Ishikawa (cell line): ENCODE data around the gene ASIC3.

Experiments
- CEBPB ChIP-seq: IDR thresholded peaks from 2 replicates; pipeline ENCODE4 v1.6.1; 2012
- CREB1 ChIP-seq: IDR thresholded peaks from 2 replicates; pipeline ENCODE4 v1.6.1; 2012; ENCODE audit warnings: low read depth
- EGR1 ChIP-seq: IDR thresholded peaks from 2 replicates; pipeline ENCODE4 v1.6.1; 2012
- EP300 ChIP-seq: IDR thresholded peaks from 2 replicates; pipeline ENCODE4 v1.6.1; 2012; ENCODE audit warnings: borderline replicate concordance
- FOXM1 ChIP-seq: IDR thresholded peaks from 2 replicates; pipeline ENCODE4 v1.6.1; 2012; ENCODE audit warnings: low read depth, borderline replicate concordance
- NFIC ChIP-seq: IDR thresholded peaks from 2 replicates; pipeline ENCODE4 v1.6.1; 2012
- RAD21 ChIP-seq: IDR thresholded peaks from 2 replicates; pipeline ENCODE4 v1.6.1; 2012; ENCODE audit warnings: low read depth
- TAF1 ChIP-seq: IDR thresholded peaks from 2 replicates; pipeline ENCODE4 v1.6.1; 2012; ENCODE audit warnings: low read depth, mild to moderate bottlenecking
- TCF12 ChIP-seq: IDR thresholded peaks from 2 replicates; pipeline ENCODE4 v1.6.1; 2012; ENCODE audit warnings: low read depth
- TEAD4 ChIP-seq: IDR thresholded peaks from 2 replicates; pipeline ENCODE4 v1.6.1; 2012
- USF1 ChIP-seq: IDR thresholded peaks from 2 replicates; pipeline ENCODE4 v1.6.1; 2012
- YY1 ChIP-seq: IDR thresholded peaks from 2 replicates; pipeline ENCODE4 v1.6.1; 2012; ENCODE audit warnings: low read depth
- ZBTB7A ChIP-seq: IDR thresholded peaks from 2 replicates; pipeline ENCODE4 v1.6.1; 2012; ENCODE audit warnings: low read depth
- TF ChIP-seq, protein P1 (sequence below): IDR thresholded peaks from 2 replicates; pipeline ENCODE4 v1.6.1; 2012
- TF ChIP-seq, protein P2 (sequence below): IDR thresholded peaks from 2 replicates; pipeline ENCODE4 v1.6.1; 2012; ENCODE audit warnings: low read depth, mild to moderate bottlenecking

Gene ASIC3

GRCh38 chr7:151057506-151057988 is 9.2 kb downstream of the ASIC3 start, which contains the start of gene CDK5:
Gene CDK5, minus strand, starts transcription at chr7:151057897. Its CDS starts 49 bp downstream, at chr7:151057848.
- no peak; the same call in 1 of the 2 replicates for TF ChIP-seq TAF1
- TF ChIP-seq EGR1: no peak
- TF ChIP-seq FOXM1: no peak
- no peak; the same call in 1 of the 2 replicates for TF ChIP-seq EP300
- no peak for TF ChIP-seq YY1
- no peak for TF ChIP-seq ZBTB7A
- no peak for TF ChIP-seq TCF12
- TF ChIP-seq CREB1: no peak
- TF ChIP-seq, protein P1, sequence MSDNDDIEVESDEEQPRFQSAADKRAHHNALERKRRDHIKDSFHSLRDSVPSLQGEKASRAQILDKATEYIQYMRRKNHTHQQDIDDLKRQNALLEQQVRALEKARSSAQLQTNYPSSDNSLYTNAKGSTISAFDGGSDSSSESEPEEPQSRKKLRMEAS: no peak
- TF ChIP-seq USF1: no peak

GRCh38 chr7:151057989-151058780 is 9.9 kb downstream of the ASIC3 start:
- TF ChIP-seq CREB1 (peak; percentile 28; the same call in 1 of the 2 replicates), TEAD4 (peak; percentile 25), ZBTB7A (peak; percentile 91; the same call in 1 of the 2 replicates), USF1 (peak; percentile 57), YY1 (peak; percentile 66; the same call in 1 of the 2 replicates), CEBPB (no peak), NFIC (peak; percentile 37; the same call in 1 of the 2 replicates), EP300 (no peak; the same call in 1 of the 2 replicates), TAF1 (peak; percentile 48), FOXM1 (no peak), RAD21 (no peak), EGR1 (no peak), TCF12 (peak; percentile 70)
- TF ChIP-seq, protein P1: peak; percentile 49; the same call in 1 of the 2 replicates
- TF ChIP-seq, protein P2, sequence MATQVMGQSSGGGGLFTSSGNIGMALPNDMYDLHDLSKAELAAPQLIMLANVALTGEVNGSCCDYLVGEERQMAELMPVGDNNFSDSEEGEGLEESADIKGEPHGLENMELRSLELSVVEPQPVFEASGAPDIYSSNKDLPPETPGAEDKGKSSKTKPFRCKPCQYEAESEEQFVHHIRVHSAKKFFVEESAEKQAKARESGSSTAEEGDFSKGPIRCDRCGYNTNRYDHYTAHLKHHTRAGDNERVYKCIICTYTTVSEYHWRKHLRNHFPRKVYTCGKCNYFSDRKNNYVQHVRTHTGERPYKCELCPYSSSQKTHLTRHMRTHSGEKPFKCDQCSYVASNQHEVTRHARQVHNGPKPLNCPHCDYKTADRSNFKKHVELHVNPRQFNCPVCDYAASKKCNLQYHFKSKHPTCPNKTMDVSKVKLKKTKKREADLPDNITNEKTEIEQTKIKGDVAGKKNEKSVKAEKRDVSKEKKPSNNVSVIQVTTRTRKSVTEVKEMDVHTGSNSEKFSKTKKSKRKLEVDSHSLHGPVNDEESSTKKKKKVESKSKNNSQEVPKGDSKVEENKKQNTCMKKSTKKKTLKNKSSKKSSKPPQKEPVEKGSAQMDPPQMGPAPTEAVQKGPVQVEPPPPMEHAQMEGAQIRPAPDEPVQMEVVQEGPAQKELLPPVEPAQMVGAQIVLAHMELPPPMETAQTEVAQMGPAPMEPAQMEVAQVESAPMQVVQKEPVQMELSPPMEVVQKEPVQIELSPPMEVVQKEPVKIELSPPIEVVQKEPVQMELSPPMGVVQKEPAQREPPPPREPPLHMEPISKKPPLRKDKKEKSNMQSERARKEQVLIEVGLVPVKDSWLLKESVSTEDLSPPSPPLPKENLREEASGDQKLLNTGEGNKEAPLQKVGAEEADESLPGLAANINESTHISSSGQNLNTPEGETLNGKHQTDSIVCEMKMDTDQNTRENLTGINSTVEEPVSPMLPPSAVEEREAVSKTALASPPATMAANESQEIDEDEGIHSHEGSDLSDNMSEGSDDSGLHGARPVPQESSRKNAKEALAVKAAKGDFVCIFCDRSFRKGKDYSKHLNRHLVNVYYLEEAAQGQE: no peak

- TF ChIP-seq TEAD4 (no peak), TAF1 (no peak), YY1 (no peak)
- TF ChIP-seq, protein P1: peak; percentile 36; the same call in 1 of the 2 replicates
- TF ChIP-seq, protein P2: no peak
Observed at GRCh38 chr7:151058781-151059366, 10.5 kb downstream of the ASIC3 start.

- TF ChIP-seq EGR1 (peak; percentile 35), TAF1 (peak; percentile 37; the same call in 1 of the 2 replicates), ZBTB7A (peak; percentile 96), FOXM1 (no peak)
Observed at GRCh38 chr7:151059367-151060112, 11.2 kb downstream of the ASIC3 start, which contains the start of gene SLC4A2. Gene SLC4A2, plus strand, starts transcription at chr7:151059589. Its CDS starts 2,399 bp downstream, at chr7:151061988.

DNA sequence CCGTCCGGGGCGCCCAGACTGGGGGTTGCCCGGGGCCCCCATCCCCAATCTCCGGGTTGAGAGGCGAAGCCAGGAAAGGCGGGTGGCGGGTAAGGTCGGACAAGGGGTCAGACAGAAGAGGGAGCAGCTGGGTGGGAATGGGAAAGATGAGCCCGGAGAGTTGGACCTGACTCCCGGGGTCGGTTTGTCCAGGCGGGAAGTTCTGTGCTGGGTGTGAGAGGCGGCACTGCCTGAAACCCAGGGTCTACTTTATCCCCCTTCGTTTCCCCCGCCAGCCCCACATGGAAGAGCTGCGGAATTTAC is 11.7 kb downstream of the ASIC3 start:
- TF ChIP-seq, protein P2: no peak
- TF ChIP-seq TAF1: no peak
